Activated T-cell treated with anti-CD3 and anti-CD28 coated beads, Interleukin-2, amount 50 U/mL, for 48 hours (primary cell): ENCODE results near the gene LPAR5.
"Not testable (repeated sequence)": the region's sequence is repeated elsewhere in the genome, so short reads cannot be mapped to it uniquely, and the experiment has no call there.

Source experiments
- DNase-seq, 2 experiments: peaks; one replicate each; pipeline ENCODE4 v3.0.0-alpha.2; 2020

LPAR5 gene

GRCh38 chr12:6605421-6606330 is 30.1 kb downstream of the LPAR5 start:
- DNase-seq = peak; percentile 43 to 49

GRCh38 chr12:6604259-6605029 is 31.3 kb downstream of the LPAR5 start:
- DNase-seq = no peak

DNA sequence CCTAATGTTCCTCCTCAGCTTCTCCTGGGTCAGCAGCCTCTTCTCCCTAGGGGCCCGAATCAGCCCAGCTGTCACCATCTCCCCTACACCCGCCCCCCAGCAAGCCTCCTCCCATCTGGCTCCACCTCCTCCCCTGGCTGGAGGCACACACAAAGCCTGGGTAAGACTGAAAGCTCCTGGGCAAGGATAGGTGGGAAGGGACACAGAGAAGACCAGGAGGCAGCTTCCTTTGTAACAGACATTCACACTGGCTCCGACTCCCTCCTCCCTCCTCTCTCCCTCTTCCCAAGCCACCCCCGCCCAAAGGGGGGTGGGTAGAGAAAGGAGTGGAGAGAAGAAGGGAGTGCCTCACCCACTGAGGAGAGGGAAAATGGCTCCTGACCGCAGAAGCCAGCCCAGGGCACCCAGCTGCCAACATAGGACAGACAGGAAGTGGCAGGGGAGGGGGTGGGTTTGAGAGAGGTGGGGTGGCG is 32.6 kb downstream of the LPAR5 start:
- DNase-seq = peak in 1 of 2 experiments; percentile 40

- no peak for DNase-seq
Measured at GRCh38 chr12:6602526-6602925, 33.2 kb downstream of the LPAR5 start.

DNA sequence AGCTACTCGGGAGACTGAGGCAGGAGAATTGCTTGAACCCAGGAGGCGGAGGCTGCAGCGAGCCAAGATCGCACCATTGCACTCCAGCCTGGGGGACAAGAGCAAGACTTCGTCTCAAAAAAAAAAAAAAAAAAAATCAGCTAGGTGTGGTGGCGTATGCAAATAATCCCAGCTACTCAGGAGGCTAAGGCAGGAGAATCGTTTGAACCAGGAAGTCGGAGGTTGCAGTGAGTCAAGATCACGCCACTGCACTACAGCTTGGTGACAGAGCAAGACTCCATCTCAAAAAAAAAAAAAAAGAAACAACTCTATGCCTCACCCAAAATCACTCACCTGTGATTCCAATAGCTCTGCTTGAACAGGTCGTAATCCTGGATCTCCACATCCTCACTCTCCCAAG is 40.1 kb downstream of the LPAR5 start:
- not testable (repeated sequence) for DNase-seq

GRCh38 chr12:6592087-6592486 is 43.7 kb downstream of the LPAR5 start:
- no peak for DNase-seq

DNA sequence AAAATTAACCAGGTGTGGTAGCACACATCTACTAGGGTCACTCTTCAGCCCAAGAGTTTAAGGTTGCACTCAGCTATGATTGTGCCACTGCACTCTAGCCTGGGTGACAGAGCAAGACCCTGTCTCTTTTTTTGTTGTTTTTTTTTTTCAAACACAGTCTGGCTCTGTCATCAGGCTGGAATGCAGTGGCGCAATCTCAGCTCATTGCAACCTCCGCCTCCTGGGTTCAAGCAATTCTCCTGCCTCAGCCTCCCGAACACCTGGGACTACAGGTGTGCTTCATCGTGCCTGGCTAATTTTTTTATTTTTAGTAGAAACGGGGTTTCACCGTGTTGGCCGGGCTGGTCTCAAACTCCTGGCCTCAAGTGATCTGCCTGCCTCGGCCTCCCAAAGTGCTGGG is 49.2 kb downstream of the LPAR5 start:
- not testable (repeated sequence) for DNase-seq

DNA sequence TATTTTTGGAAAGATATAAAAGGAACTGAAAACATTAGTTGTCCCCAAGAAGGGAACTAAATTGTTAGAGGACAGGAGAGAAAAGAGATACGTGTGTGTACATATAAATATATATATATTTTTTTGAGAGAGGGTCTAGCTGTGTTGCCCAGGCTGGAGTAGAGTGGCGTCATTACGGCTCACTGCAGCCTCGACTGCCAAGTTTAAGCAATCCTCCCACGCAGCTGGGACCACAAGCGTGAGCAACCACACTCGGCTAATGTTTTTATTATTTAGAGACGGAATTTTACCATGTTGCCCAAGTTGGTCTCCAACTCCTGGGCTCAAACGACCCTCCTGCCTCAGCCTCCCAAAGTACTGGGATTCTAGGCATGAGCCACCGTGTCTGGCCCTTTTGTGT is 51.5 kb downstream of the LPAR5 start:
- no peak for DNase-seq

DNA sequence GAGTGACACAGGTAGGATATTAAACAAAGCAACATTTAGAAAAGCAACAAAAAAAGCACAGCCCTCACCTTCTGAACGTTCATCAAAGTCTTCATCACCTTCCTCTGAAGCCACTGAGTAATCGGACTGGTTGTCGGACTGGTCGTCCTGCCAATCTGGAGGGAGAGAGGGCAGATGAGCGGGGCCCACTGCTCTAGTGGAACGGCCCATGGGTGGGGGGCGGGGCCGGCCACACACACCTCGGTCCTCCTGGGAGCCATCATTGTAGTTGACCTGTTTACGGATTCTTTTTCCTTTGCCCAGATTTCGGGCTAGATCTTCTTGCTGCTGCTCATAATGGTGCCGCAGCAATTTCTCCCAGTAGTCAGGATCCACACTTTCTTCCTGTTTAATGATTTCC is 52.8 kb downstream of the LPAR5 start:
- DNase-seq = no peak

- DNase-seq = no peak
Measured at GRCh38 chr12:6582196-6582595, 53.6 kb downstream of the LPAR5 start.

GRCh38 chr12:6575648-6576047 is 60.1 kb downstream of the LPAR5 start:
- no peak for DNase-seq

DNA sequence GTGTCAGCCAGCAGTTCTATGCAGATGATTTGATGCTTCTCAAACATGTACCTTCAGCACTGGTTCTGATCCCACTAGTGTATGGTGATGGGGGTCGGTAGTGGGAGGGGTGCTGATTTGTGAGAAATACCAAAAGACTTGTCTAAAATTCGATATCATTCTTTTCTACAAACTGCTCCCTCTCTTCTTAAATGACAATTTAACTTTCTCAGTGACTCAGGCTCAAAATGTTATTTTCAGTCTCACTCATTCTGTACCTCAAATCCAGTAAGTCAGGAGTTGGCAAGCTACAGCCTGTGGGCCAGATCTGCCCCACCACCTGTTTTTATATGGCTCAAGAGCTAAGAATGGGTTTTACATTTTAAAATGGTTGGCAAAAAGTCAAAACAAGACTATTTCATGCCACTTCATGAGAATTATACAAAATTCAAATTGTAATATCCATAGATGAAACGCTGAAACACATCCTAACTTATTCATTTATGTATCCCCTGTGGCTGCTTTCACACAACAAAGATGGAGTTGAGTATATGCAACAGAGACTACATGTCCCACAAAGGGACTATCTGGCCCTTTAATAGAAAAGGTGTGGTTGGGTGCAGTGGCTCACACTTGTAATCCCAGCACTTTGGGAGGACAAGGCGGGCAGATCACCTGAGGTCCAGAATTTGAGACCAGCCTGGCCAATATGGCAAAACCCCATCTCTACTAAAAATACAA is 61.0 kb downstream of the LPAR5 start:
- peak; percentile 48 to 56 for DNase-seq

DNA sequence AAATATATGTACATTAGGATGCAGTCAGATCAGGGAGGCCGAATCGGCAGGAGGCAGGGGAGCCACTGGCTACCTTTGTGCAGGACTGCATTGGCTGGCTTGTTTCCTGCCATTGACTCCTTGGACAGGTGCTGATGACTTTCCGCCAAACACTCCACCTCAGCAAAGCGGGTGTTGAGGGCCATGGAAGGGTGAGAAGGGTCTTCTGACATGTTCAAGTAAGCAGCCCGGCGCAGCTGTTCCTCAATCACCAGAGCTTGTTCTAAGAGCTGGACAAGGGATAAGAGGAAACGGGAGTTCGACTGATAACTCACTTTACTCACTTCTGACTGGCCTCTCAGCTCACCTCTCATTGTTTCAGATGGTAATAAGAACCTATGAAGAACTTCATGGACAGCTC is 62.8 kb downstream of the LPAR5 start:
- DNase-seq = no peak

DNA sequence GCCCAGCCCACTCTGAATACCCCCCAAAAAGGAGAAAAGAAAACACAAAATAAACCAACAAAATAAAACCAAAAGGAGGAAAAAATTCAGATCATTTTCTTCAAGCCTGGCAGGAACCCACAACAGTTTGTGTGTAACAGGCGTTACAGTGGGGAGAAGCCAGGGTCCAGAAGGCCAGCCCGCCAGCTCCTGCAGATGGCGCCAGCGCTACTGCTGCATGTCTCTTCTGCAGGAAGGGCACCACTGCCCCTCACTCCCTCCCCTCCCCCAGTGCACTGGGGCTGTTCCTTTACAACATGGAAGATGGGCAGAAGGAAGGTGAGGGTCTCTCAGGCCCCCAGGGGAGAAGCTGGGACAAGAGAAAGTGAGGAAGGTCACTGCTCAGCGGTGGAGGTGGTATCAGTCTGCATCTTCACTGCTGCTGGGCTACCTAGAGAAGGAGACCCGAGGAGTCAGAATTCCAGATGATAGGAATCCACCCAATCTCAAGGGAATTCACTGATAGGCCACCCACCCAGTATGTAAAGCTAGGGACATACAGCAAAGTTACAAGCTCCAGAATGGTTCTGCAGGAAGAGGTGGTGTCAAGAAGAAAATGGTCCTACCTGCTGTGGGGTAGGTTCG is 65.4 kb downstream of the LPAR5 start:
- DNase-seq = peak; percentile 66 to 68

DNA sequence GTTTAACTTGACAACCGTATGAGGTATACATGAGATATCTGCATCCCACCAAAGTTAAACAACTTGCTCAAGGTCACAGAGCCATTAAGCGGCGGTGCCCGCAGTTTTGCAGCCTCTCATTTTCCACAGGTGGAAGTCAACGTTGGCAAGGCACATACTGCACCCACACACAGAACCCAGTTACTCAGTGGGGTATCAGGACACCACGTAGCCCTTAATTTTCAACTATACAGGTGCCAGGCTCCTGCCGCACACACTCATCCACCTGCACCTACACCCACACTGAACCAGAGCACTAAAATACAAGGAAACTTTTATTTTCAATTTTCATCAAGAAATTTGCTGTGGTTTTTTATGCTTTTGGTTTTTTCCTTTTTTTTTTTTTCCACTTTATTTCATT is 66.0 kb downstream of the LPAR5 start:
- DNase-seq = no peak

DNA sequence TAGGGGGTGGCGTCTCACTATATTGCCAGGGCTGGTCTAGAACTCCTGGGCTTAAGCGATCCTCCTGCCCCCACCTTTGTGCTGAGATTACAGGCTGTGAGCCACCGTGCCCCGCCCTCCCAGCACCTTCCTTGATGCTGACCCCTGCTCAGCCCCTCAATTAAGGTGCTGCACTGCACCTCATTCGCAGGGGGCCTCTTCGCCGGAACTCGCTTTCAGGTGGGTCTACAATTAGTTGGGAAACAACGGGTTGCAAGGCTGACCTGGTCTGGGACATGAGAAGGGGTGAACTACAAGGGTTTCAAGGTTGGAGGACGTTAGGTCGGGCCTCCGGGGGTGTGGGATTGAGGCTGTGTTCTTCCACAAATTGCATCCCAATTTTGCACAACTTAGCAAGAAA is 66.4 kb downstream of the LPAR5 start:
- no peak for DNase-seq
